Natural killer cell (primary cell): Measurements from ENCODE around the gene WFDC12. TPM values are rescaled to one million over a fixed set of nuclear protein-coding genes. Genes with fewer than 3 reads are reported as not detected.

Experiments
- ATAC-seq, 3 donors: fragments of 150-1000 bp in 2 of 3; fragments of 200-7000 bp in 1 of 3; cut with Tn5 transposase; 1 replicate in 1 of 3; 2 replicates in 2 of 3; pipeline ENCODE4 v1.10.0; 2021; ENCODE audit warnings: mild to moderate bottlenecking in 2 of 3, moderate library complexity in 2 of 3
- DNase-seq, 2 donors: peaks; one replicate each; pipeline versions ENCODE4 v3.0.0 to v3.0.0-alpha.2; 2013 to 2021; ENCODE audit warnings: mixed read lengths in 1 of 2
- H3K27ac ChIP-seq: one replicate; pipeline ENCODE4 v1.5.1; 2013; ENCODE audit warnings: mild to moderate bottlenecking, low read length
- H3K27me3 ChIP-seq: one replicate; pipeline ENCODE4 v1.6.1; 2013; ENCODE audit warnings: low read length; ENCODE audit not compliant: control insufficient read depth, insufficient read depth
- H3K36me3 ChIP-seq: one replicate; pipeline ENCODE4 v1.6.1; 2013; ENCODE audit warnings: low read length; ENCODE audit not compliant: control insufficient read depth, insufficient read depth
- H3K4me1 ChIP-seq: one replicate; pipeline ENCODE4 v1.6.1; 2013; ENCODE audit warnings: low read length; ENCODE audit not compliant: control insufficient read depth, insufficient read depth
- H3K4me3 ChIP-seq: one replicate; pipeline ENCODE4 v1.5.1; 2013; ENCODE audit warnings: low read length
- H3K9me3 ChIP-seq: one replicate; pipeline ENCODE4 v1.6.1; 2013; ENCODE audit warnings: low read length; ENCODE audit not compliant: control insufficient read depth, insufficient read depth
- H3K27ac Mint-ChIP-seq, 2 donors: one replicate each; pipeline ENCODE4 v1.8.0; 2022; ENCODE audit warnings: mild to moderate bottlenecking in 2 of 2, mixed read lengths in 2 of 2, moderate library complexity in 1 of 2
- H3K27me3 Mint-ChIP-seq, 2 donors: one replicate each; pipeline ENCODE4 v1.8.0; 2022; ENCODE audit warnings: low read depth in 2 of 2, mixed read lengths in 2 of 2
- H3K36me3 Mint-ChIP-seq: one replicate; pipeline ENCODE4 v1.8.0; 2022; ENCODE audit warnings: mixed read lengths
- H3K4me1 Mint-ChIP-seq, 2 donors: one replicate each; pipeline ENCODE4 v1.8.0; 2022; ENCODE audit warnings: mixed read lengths in 2 of 2
- H3K4me3 Mint-ChIP-seq: one replicate; pipeline ENCODE4 v1.8.0; 2022; ENCODE audit warnings: mild to moderate bottlenecking, moderate library complexity, mixed read lengths
- H3K9me3 Mint-ChIP-seq, 2 donors: one replicate each; pipeline ENCODE4 v1.8.0; 2022; ENCODE audit warnings: mixed read lengths in 2 of 2
- CTCF ChIP-seq: fragments of 200-600 bp; IDR thresholded peaks from one replicate; pipeline ENCODE4 v1.8.0; 2022; ENCODE audit warnings: antibody characterized with exemption
- WGBS: methylation state at CpG from one replicate; pipeline ENCODE4 v1.1.7; 2013; ENCODE audit warnings: missing lambda C conversion rate; ENCODE audit not compliant: insufficient coverage; 5-methylcytosine and 5-hydroxymethylcytosine counted together
- intact Hi-C: fragments of 100-400 bp; cut with micrococcal nuclease; formaldehyde crosslinking; loops from one replicate; pipeline ENCODE4 v1.14.2; 2022
- total RNA-seq, 4 donors: library from RNA; stranded (reverse); fragments of 120-200 nt in 1 of 4; gene quantifications; one replicate each; pipeline versions ENCODE4 v1.2.3 to v1.2.4, GENCODE V29; 2013 to 2022

WFDC12 gene
- total RNA-seq, 3 donors from 2014 or later (not counting 1 experiment from before 2014, with no cell fraction given): not detected

DNA sequence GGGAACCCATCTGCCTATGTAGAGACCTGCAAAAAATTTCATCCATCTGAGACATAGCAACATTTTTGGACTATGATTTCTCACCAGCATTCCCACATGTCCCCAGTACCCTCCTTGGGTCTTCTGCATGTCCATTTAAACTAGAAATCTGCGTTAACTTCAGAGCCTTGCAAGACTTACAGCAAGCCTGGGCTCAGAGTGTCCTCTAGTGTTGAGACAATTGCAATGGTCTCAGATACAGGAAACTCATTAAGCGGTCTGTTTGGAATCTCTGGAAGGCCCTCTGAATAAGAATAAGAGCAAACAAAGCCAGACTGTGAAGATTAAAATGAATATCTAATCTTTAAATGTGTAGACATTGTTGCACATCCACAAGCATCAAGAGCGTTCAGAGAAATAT, 29.9 kb upstream of the WFDC12 start:
- no peak for ATAC-seq

DNA sequence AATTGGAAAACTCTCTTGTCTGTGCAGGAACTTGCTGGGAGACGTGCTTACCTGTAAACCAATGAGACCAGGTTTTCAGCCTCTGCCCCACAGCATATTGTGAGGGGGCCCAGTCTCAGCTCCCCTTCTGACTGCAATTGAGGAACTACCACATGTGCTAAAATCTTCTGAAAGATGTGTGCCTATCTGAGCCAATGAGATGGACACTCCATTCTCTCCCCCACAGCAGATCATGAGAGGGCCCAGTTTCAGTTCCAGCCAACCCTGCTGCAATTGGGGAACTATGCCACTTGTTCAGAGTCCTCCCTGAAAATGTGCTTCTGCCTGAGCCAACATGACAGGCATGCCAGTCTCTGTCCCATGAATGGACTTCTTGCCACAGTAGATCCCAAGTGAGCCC, 29.5 kb upstream of the WFDC12 start:
- Mint-ChIP-seq H3K36me3 (peaks cover 7% of the 10 kb centered on the region), H3K4me1 (no peaks in the 10 kb centered on the region), H3K27ac (no peak overlapping the region), H3K4me3 (no peak overlapping the region), H3K27me3 (peaks cover 11 to 73% of the 10 kb centered on the region in 2 donors), H3K9me3 (peaks cover 3% of the 10 kb centered on the region in 2 donors)
- no peak overlapping the region for H3K27ac ChIP-seq
- H3K36me3 ChIP-seq: no peaks in the 10 kb centered on the region
- no peak for TF ChIP-seq CTCF
- no peak overlapping the region for H3K4me3 ChIP-seq
- no peaks in the 10 kb centered on the region for H3K4me1 ChIP-seq
- ATAC-seq (no peak), DNase-seq (no peak)
- no peaks in the 10 kb centered on the region for H3K9me3 ChIP-seq
- intact Hi-C loops: no loop called here
- no peaks in the 10 kb centered on the region for H3K27me3 ChIP-seq
- WGBS: 86% methylated on average over 1 of the region's 1 CpG

More for the DNA sequence above, 29.9 kb upstream of the WFDC12 start:
- Histone ChIP-seq H3K4me1 (no peaks in the 10 kb centered on the region), H3K27ac (no peak overlapping the region), H3K4me3 (no peak overlapping the region), H3K36me3 (no peaks in the 10 kb centered on the region), H3K27me3 (no peaks in the 10 kb centered on the region), H3K9me3 (no peaks in the 10 kb centered on the region)
- Mint-ChIP-seq H3K9me3 (peaks cover 6 to 7% of the 10 kb centered on the region in 2 donors), H3K36me3 (peaks cover 12% of the 10 kb centered on the region), H3K4me3 (no peak overlapping the region), H3K27me3 (peaks cover 11 to 74% of the 10 kb centered on the region in 2 donors), H3K4me1 (no peaks in the 10 kb centered on the region), H3K27ac (no peak overlapping the region)
- WGBS: 56% methylated on average over 3 of the region's 3 CpGs
- TF ChIP-seq CTCF: no peak
- DNase-seq: no peak
- intact Hi-C loops: no loop called here

DNA sequence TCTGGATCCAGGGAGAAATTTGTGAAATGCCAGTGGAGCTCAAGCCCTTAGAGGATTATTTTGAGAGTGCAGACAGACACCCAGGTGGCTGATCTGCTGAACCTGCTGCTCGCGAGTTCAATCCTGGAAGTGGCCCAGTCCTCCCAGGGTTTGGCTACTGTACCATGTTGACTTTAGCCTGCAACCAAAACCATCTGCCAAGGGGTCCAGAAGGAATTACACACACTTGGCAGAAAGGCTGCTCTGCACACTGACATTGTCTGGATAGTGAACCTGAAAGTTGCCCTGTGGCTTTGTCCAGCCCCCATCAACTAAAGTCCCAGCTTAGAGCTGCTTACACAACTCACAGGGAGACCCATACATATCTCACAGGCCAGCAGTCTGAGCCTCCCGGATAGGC, 28.9 kb upstream of the WFDC12 start:
- Mint-ChIP-seq H3K27me3 (peaks cover 14 to 72% of the 10 kb centered on the region in 2 donors), H3K9me3 (no peaks in the 10 kb centered on the region), H3K36me3 (peaks cover 1% of the 10 kb centered on the region), H3K4me1 (no peaks in the 10 kb centered on the region), H3K4me3 (no peak overlapping the region), H3K27ac (no peak overlapping the region)
- Histone ChIP-seq H3K27ac (no peak overlapping the region), H3K4me3 (no peak overlapping the region), H3K36me3 (no peaks in the 10 kb centered on the region), H3K27me3 (no peaks in the 10 kb centered on the region), H3K9me3 (no peaks in the 10 kb centered on the region), H3K4me1 (no peaks in the 10 kb centered on the region)
- no peak for TF ChIP-seq CTCF
- 92% methylated on average over 3 of the region's 3 CpGs for WGBS
- intact Hi-C loops: no loop called here
- ATAC-seq (no peak), DNase-seq (no peak)

DNA sequence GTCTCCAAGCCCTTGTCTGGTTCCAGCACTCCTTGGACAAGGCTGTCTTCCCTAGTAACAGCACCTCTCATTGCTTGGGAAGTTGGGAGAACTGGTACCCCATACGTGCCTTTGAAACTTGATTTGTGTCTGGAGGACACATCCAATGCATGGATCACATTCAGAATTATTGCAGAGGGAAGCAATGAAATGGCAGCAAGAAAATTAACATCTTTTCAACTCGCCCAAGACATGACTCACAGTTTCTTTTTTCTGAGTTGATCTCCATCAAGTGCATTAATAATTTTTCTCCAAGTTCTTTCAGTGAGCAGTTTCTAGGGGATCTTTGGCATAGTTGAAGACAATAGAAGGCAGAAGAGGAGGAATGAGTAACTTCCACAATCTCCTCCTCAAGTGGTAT, 28.1 kb upstream of the WFDC12 start:
- ATAC-seq (no peak), DNase-seq (no peak)
- H3K27ac ChIP-seq: no peak overlapping the region
- H3K4me3 ChIP-seq: no peak overlapping the region
- TF ChIP-seq CTCF: no peak
- Mint-ChIP-seq H3K36me3 (no peaks in the 10 kb centered on the region), H3K27ac (no peak overlapping the region), H3K27me3 (peaks cover 16 to 65% of the 10 kb centered on the region in 2 donors), H3K4me1 (no peaks in the 10 kb centered on the region), H3K9me3 (no peaks in the 10 kb centered on the region), H3K4me3 (no peak overlapping the region)
- intact Hi-C loops: no loop called here
- H3K27me3 ChIP-seq: no peaks in the 10 kb centered on the region
- H3K4me1 ChIP-seq: no peaks in the 10 kb centered on the region
- H3K36me3 ChIP-seq: no peaks in the 10 kb centered on the region
- WGBS: 86% methylated on average over 2 of the region's 2 CpGs
- H3K9me3 ChIP-seq: no peaks in the 10 kb centered on the region
